ENCODE results near the gene DOC2B. TPM values are rescaled to one million over a fixed set of nuclear protein-coding genes. Genes with fewer than 3 reads are reported as not detected.

Gene DOC2B
- total RNA-seq, 1 experiment from 2014 or later, result not detected

DNA sequence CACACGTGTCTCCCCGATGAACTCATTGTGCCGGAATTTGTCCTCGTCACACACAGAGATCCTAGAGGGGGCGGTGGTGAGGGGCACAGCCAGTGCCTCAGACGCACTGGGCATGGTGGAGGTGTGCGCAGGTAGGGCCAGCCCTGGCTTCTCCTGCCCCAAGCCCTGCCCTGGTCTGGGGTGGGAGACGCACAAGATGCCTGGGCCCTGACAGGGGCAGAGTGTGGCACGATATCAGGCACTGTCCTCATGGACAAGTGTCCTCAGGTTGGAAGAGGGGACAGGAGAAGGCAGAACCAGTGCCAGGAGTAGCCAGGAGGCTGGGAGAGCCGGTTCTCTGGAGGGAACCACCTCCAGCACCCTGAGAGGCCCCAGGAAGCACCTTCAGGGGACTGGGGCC lies 20.0 kb downstream of the DOC2B start:
- Histone ChIP-seq H3K4me1 (no peaks in the 10 kb centered on the region), H3K36me3 (ENCODE audit: control insufficient read depth, insufficient read depth, low read length) (no peaks in the 10 kb centered on the region), H3K9me3 (no peaks in the 10 kb centered on the region), H3K4me3 (ENCODE audit: low read depth, low read length) (no peak overlapping the region), H3K27me3 (replicated peaks; ENCODE audit: control insufficient read depth, insufficient read depth, low read length) (no peaks in the 10 kb centered on the region)
- H3K4me1 Mint-ChIP-seq (ENCODE audit: low read depth, unreplicated experiment), result no peaks in the 10 kb centered on the region
- intact Hi-C loops (cut with micrococcal nuclease; ENCODE audit: unreplicated experiment), result no loop called here
- no peak overlapping the region for H3K4me3 Mint-ChIP-seq (ENCODE audit: unreplicated experiment)
- no peak overlapping the region for H3K27ac Mint-ChIP-seq (ENCODE audit: unreplicated experiment)
- POLR2A ChIA-PET, result no interaction called here
- no TSS peak for BruUV-seq (replicated peaks)
- no peak for TF ChIP-seq CTCF (IDR thresholded peaks at IDR 0.05; ENCODE audit: insufficient read depth in 1 of 2, low read depth in 1 of 2, low read length in 1 of 2, severe bottlenecking in 1 of 2, unreplicated experiment in 1 of 2)
- H3K9me3 Mint-ChIP-seq (ENCODE audit: unreplicated experiment), result no peaks in the 10 kb centered on the region
- CTCF ChIA-PET, result no interaction called here
- DNase-seq, result no peak
- no peaks in the 10 kb centered on the region for H3K36me3 Mint-ChIP-seq (ENCODE audit: insufficient read depth, unreplicated experiment)
- H3K27me3 Mint-ChIP-seq (ENCODE audit: insufficient read depth, unreplicated experiment), result peaks cover 13% of the 10 kb centered on the region

- CTCF ChIA-PET, result no interaction called here
- POLR2A ChIA-PET, result no interaction called here
- Histone ChIP-seq H3K4me3 (ENCODE audit: low read depth, low read length) (no peak overlapping the region), H3K27me3 (replicated peaks; ENCODE audit: control insufficient read depth, insufficient read depth, low read length) (no peaks in the 10 kb centered on the region), H3K4me1 (no peaks in the 10 kb centered on the region), H3K9me3 (no peaks in the 10 kb centered on the region), H3K36me3 (ENCODE audit: control insufficient read depth, insufficient read depth, low read length) (no peaks in the 10 kb centered on the region)
- no peak for DNase-seq
- Mint-ChIP-seq H3K27ac (ENCODE audit: unreplicated experiment) (no peak overlapping the region), H3K9me3 (ENCODE audit: unreplicated experiment) (no peaks in the 10 kb centered on the region), H3K27me3 (ENCODE audit: insufficient read depth, unreplicated experiment) (peaks cover 16% of the 10 kb centered on the region), H3K36me3 (ENCODE audit: insufficient read depth, unreplicated experiment) (no peaks in the 10 kb centered on the region), H3K4me3 (ENCODE audit: unreplicated experiment) (no peak overlapping the region), H3K4me1 (ENCODE audit: low read depth, unreplicated experiment) (no peaks in the 10 kb centered on the region)
- no peak for TF ChIP-seq CTCF (IDR thresholded peaks at IDR 0.05; ENCODE audit: insufficient read depth in 1 of 2, low read depth in 1 of 2, low read length in 1 of 2, severe bottlenecking in 1 of 2, unreplicated experiment in 1 of 2)
- intact Hi-C loops (cut with micrococcal nuclease; ENCODE audit: unreplicated experiment), result no loop called here
- BruUV-seq (replicated peaks), result no TSS peak
Measured at GRCh38 chr17:160336-160735, 21.1 kb downstream of the DOC2B start.

DNA sequence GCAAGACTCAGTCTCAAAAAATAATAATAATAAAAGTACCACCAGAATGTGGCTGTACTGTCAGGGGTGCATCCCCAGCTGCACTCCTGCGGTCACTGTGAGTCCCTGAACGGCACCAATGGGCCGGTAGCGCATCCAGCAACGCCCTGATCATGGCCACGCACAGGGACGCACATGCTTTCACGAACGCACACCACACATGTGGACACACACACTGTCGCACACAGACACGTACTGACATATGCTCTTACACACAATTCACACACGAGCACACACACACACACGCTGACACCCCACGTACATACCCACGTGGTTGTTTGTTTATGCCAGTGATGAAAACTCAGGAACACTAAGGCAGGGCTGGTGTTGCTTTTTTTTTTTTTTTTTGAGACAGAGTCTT lies 21.8 kb downstream of the DOC2B start:
- ChIA-PET CTCF (no interaction called here), POLR2A (no interaction called here)

More for the DNA sequence above, 21.8 kb downstream of the DOC2B start:
- H3K27me3 ChIP-seq (replicated peaks; ENCODE audit: control insufficient read depth, insufficient read depth, low read length), result no peaks in the 10 kb centered on the region
- no peak for TF ChIP-seq CTCF (IDR thresholded peaks at IDR 0.05; ENCODE audit: insufficient read depth in 1 of 2, low read depth in 1 of 2, low read length in 1 of 2, severe bottlenecking in 1 of 2, unreplicated experiment in 1 of 2)
- no peak overlapping the region for H3K27ac Mint-ChIP-seq (ENCODE audit: unreplicated experiment)
- H3K36me3 Mint-ChIP-seq (ENCODE audit: insufficient read depth, unreplicated experiment), result no peaks in the 10 kb centered on the region
- no peaks in the 10 kb centered on the region for H3K4me1 Mint-ChIP-seq (ENCODE audit: low read depth, unreplicated experiment)
- intact Hi-C loops (cut with micrococcal nuclease; ENCODE audit: unreplicated experiment), result no loop called here
- H3K36me3 ChIP-seq (ENCODE audit: control insufficient read depth, insufficient read depth, low read length), result no peaks in the 10 kb centered on the region
- no peaks in the 10 kb centered on the region for H3K9me3 ChIP-seq
- H3K9me3 Mint-ChIP-seq (ENCODE audit: unreplicated experiment), result no peaks in the 10 kb centered on the region
- DNase-seq, result no peak
- peaks cover 16% of the 10 kb centered on the region for H3K27me3 Mint-ChIP-seq (ENCODE audit: insufficient read depth, unreplicated experiment)
- no TSS peak for BruUV-seq (replicated peaks)
- no peak overlapping the region for H3K4me3 Mint-ChIP-seq (ENCODE audit: unreplicated experiment)
- no peaks in the 10 kb centered on the region for H3K4me1 ChIP-seq
- no peak overlapping the region for H3K4me3 ChIP-seq (ENCODE audit: low read depth, low read length)

Measured in Caco-2 (cell line).